Prostate gland (tissue), 2 donors: ENCODE data around the gene MMD2.

Source experiments
- CTCF ChIP-seq, 4 experiments: fragments of 200-600 bp in 2 of 4; fragments of 450-650 bp in 2 of 4; sonication (generic) in 2 of 4; IDR thresholded peaks; 1 replicate in 3 of 4; 2 replicates in 1 of 4; pipeline ENCODE4 v1.5.1; 2016 to 2019; ENCODE audit warnings: antibody characterized with exemption in 4 of 4, mild to moderate bottlenecking in 2 of 4, moderate library complexity in 2 of 4
- POLR2A ChIP-seq: fragments of 450-650 bp; IDR thresholded peaks from one replicate; pipeline ENCODE4 v1.6.1; 2016; ENCODE audit warnings: antibody characterized with exemption, mild to moderate bottlenecking
- POLR2AphosphoS5 ChIP-seq: sonication (generic); formaldehyde crosslinking; IDR thresholded peaks from one replicate; pipeline ENCODE4 v1.6.1; 2017; ENCODE audit warnings: antibody characterized with exemption

- TF ChIP-seq CTCF (IDR thresholded peaks at IDR 0.05) = no peak
- TF ChIP-seq POLR2A = no peak
- TF ChIP-seq POLR2AphosphoS5 = no peak
Measured at GRCh38 chr7:4965295-4966022, 6.5 kb upstream of the MMD2 start.
